ENCODE measurements around the gene ANKRD44.

- TF ChIP-seq CTCF (IDR thresholded peaks at IDR 0.05; ENCODE audit: low read depth, low read length) (no peak), POLR2A (IDR thresholded peaks at IDR 0.05; ENCODE audit: extremely low read depth, insufficient read length) (no peak), MYC (IDR thresholded peaks at IDR 0.05; ENCODE audit: low read depth, low read length) (no peak), MAX (IDR thresholded peaks at IDR 0.05; ENCODE audit: low read depth, low read length) (no peak)
Observed at GRCh38 chr2:197037863-197038398, 272.6 kb downstream of the ANKRD44 start.

All from NB4 (cell line).